HG02970 (cell line): ENCODE data around the gene OR52W1.
"Not testable (repeated sequence)": the region's sequence is repeated elsewhere in the genome, so short reads cannot be mapped to it uniquely, and the experiment has no call there.

Source experiments
- ATAC-seq: cut with Tn5 transposase; IDR thresholded peaks from one replicate; pipeline ENCODE4 v1.9.1; 2021; ENCODE audit warnings: mild to moderate bottlenecking, moderate library complexity, moderate number of reproducible peaks; ENCODE audit not compliant: unreplicated experiment, low FRiP score

Gene OR52W1

GRCh38 chr11:6214530-6214929, 15.5 kb downstream of the OR52W1 start:
- ATAC-seq: no peak

GRCh38 chr11:6216501-6216900, 17.5 kb downstream of the OR52W1 start:
- no peak for ATAC-seq

- ATAC-seq: no peak
Observed at GRCh38 chr11:6217722-6218121, 18.7 kb downstream of the OR52W1 start.

DNA sequence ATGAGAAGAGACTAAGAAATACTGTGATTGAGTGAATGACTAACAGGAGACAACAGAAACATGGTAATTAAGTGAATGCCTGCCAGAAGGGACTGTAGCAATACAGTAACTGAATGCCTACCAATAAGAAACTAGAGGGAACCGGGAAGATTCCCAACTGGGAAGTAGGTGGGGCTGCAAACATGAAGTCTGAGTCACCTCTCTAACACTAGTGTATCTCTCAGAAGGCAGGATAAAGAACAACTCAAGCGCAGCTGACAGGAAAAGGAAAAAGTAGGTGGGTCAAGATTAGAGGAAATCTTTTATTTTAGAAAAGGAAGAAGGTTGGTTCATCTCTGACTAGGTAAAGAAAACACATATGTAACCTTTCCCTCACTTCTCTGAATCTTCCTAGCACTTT, 20.3 kb downstream of the OR52W1 start:
- no peak for ATAC-seq

DNA sequence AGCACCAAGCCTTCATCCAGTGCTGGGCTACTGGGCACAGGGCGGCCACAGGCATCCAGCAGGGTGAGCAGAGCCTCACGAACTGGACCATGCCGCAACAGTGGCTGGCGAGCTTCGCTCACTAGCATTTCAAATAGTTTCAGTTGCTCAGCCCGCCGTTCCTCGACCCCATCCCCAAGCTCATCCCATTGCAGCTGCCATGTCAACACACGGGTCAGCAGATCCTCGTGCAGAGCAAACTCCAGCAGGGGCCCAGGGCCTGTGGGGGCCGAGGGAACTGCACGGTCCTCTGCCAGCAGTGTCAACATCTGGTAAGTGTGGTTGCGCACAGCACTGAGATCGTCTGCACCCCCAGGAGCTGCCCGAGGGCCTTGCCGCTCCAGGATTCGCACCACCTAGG, 24.8 kb downstream of the OR52W1 start:
- no peak for ATAC-seq

DNA sequence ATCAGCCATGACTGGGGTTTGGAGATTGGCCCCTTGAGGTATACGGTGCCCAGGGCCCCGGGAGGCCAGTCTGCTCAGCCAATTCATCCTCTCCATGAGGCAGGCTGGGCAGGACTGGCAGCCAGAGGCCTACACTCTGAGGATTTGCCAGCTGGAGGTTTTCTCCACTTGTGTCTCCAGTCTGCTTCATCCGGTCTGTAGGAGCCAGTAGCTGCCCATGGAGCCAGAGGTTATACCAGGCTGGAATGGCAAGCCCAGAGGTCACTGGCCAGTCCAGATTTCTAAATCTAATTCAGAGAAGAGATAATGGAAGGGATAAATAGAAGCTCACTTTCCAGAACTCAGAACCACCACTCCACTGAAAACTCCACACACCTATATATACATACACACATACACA, 25.4 kb downstream of the OR52W1 start:
- no peak for ATAC-seq

DNA sequence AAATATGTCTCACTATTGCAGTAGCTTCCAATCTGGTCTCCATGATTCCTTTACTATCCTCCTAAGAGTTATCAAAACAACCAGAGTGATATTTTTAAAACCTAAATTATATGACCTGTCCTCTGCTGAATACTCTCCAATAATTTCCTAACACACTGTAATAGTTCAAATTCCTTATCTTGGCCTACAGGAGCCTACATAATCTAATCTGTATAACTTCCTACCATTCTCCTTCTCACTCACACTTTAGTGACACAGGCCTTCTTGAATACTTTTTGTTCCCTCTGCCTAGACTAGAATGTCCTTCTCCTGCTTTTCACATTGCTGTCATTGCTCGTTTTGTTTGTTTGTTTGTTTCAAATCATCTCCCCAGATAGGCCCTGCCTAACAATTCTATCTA, 26.0 kb downstream of the OR52W1 start:
- ATAC-seq: no peak

DNA sequence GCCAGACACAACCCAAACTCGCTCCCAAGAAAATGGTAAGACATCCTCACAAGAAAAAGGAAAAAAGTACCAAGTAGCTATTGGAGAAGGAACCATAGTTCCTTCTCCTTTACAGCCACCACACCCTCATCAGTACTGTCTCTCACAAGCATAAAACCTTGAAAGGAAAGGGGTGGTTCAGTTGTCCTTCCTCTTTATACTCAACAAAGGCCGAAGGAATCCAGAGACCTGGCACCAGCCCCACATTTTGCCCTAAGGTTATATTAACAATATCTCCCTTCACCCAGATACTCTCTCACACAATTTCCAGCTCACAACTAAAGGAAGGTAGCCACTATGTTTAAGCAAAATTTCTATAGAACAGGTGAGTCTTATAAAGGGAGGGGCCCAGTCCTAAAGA, 26.9 kb downstream of the OR52W1 start:
- ATAC-seq: no peak

DNA sequence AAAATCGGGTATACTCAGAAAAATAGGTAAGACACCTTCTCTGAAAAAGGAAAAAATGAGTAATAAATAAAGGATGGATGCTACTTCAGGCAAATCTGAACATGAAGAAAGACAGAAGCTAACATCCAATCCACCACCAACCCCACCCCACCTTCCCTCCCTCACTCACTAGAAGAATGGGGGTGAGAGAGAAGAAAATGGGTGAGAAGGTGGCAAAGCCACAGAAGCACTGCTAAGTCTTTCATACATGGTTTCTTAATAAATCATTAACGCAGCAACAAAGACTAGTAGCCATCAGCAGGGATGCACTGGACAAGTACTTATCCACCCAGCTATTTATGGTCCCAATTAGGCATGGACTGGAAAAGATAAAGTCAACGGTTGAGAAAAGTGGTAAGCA, 29.5 kb downstream of the OR52W1 start:
- no peak for ATAC-seq

GRCh38 chr11:6229911-6230310, 30.9 kb downstream of the OR52W1 start:
- no peak for ATAC-seq

DNA sequence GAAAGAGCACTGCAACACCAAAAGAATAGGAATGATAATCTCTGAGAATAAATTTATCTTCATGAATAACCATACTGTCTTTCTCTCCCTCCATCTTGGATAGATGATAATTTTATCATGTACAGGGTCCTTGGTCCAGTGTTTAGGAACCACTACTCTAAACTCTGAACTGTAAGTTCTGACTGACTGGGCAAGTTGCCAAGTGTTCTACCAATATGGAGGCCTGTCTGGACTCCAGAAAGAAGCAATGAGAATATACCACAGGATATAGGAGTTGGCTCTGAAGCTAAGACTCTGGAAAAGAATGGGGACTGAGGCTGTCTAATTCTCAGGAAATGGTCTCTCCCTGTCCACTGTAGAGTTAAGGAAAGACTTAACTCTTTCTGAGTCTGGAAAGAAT, 33.9 kb downstream of the OR52W1 start:
- ATAC-seq: no peak

GRCh38 chr11:6233984-6234386, 35.0 kb downstream of the OR52W1 start:
- ATAC-seq: no peak

DNA sequence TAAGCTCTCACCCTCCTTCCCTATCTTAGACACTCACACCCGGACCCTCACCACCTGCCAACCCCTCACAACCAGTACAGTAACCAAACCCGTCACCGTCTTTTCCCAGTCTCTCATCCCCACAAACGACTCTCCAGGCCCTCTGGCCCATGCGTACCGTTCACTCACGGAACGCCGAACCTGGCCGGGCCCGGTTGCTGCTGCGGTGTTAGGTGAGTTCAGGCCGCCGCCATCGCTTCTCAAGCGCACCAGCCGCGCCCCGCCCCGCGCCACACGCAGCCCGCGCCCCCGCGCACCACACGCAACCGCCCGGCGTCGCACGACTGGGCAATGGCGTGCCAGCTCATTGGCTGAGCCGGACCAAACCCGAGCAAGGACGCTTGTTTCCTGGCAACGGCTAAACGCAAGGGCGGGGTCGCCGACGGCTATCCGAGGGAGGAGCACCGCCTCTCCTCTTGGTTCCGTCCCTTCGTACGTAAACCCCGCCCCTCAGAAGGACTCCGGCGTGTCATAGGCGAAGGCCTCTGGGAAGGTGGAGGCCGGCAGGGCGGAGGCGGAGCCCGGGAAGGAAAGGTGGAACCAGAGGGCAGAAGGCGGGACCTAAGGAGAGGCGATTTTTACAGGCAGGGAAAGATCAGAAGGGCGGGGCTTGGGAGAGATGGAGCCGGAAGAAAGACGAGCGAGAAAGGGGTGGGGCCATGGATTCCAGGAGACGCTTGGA, 35.5 kb downstream of the OR52W1 start, which contains the start of gene FHIP1B:
TSS of gene FHIP1B (minus strand) at position 250 of the 721 bp plus-strand sequence. CDS start 10,120 bp downstream, outside the sequence.
- ATAC-seq: peak; percentile 98

- ATAC-seq: no peak
Observed at GRCh38 chr11:6237266-6237665, 38.2 kb downstream of the OR52W1 start.

DNA sequence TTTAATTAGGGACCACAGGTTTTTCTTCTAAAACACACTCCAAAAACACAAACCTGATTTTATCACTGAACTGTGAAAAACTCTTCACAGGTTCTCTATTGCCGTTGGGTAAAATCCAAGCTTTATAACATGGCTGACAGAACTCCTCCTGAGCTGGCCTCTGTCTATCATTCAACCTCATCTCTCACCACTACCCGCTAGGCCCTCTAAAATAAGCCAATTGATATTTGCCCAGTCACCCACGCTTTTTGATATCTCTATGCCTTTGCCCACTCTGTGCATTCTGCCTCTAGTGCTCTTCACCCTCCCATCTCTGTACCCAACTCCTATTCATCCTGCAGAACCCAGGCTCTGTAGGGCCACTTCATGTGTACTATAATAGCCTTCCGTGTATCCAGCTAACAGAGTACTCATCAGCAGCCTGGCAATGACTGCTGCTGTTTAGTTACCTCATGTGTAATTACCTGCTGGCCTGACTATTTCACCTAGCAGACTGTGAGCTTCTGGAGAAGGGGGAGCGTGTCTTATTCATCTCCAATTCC, 38.8 kb downstream of the OR52W1 start:
- no peak for ATAC-seq

DNA sequence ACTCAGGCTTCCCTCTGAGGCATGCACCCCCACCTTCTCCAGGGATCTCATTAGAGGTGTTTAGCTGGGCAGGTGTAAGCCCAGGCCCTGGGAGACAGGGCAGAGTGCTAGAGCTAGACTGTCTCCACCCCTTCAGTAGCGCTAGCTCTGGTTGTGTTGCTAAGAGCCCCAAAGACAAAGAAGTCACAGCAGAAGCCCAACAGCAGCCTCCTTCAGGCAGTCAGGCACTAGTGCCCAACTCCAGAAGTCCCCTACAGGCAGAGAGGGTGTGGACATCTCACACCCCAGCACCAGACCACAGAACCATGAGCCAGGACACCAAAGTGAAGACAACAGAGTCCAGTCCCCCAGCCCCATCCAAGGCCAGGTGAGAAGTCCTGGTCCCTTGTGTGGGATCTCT, 39.9 kb downstream of the OR52W1 start, which contains the start of gene CNGA4:
TSS of gene CNGA4 (plus strand) at position 188 of the 400 bp plus-strand sequence. CDS start at position 306, 118 bp downstream.
- no peak for ATAC-seq

DNA sequence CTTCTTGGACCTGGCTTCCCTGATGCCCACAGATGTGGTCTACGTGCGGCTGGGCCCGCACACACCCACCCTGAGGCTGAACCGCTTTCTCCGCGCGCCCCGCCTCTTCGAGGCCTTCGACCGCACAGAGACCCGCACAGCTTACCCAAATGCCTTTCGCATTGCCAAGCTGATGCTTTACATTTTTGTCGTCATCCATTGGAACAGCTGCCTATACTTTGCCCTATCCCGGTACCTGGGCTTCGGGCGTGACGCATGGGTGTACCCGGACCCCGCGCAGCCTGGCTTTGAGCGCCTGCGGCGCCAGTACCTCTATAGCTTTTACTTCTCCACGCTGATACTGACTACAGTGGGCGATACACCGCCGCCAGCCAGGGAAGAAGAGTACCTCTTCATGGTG, 41.1 kb downstream of the OR52W1 start:
- no peak for ATAC-seq

GRCh38 chr11:6240781-6241180, 41.8 kb downstream of the OR52W1 start:
- ATAC-seq: no peak

DNA sequence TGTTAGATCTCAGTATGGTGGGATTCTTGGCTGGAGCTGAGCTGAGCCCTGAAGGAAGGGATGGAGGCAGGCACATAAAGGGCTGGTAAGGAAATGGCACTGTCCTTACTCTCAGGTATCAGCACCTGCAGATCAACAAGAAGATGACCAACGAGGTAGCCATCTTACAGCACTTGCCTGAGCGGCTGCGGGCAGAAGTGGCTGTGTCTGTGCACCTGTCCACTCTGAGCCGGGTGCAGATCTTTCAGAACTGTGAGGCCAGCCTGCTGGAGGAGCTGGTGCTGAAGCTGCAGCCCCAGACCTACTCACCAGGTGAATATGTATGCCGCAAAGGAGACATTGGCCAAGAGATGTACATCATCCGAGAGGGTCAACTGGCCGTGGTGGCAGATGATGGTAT, 42.3 kb downstream of the OR52W1 start:
- ATAC-seq: no peak

DNA sequence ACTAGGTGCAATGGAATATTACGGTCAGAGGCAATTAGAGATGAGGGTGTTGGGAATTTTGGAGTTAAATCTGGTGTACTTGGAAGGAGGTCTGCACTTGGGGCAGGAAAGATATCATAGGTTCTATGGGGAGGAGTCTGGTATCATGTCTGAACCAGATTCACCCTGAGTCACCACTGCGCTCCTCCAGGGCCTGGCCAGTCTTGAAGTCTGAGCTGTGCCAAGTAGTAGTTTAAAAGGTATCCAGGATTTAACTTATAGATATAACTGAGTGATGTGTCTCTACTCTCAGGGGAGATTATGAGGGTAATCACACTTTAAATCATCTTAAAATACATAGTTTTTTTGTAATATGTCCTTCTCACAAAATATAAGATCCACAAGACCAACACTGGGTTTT, 46.5 kb downstream of the OR52W1 start:
- ATAC-seq: no peak

- no peak for ATAC-seq
Observed at GRCh38 chr11:6248248-6248647, 49.2 kb downstream of the OR52W1 start.

GRCh38 chr11:6248897-6249296, 49.9 kb downstream of the OR52W1 start:
- ATAC-seq: not testable (repeated sequence)
